CD1c-positive myeloid dendritic cell (primary cell): ENCODE data around the gene RNASEL.
A peak's percentile ranks its signal among the peaks of the same experiment; 100 is the strongest.

ENCODE experiments used
- DNase-seq: peaks from one replicate; pipeline ENCODE4 v3.0.0-alpha.2; 2016; ENCODE audit errors: extremely low spot score

RNASEL gene

DNA sequence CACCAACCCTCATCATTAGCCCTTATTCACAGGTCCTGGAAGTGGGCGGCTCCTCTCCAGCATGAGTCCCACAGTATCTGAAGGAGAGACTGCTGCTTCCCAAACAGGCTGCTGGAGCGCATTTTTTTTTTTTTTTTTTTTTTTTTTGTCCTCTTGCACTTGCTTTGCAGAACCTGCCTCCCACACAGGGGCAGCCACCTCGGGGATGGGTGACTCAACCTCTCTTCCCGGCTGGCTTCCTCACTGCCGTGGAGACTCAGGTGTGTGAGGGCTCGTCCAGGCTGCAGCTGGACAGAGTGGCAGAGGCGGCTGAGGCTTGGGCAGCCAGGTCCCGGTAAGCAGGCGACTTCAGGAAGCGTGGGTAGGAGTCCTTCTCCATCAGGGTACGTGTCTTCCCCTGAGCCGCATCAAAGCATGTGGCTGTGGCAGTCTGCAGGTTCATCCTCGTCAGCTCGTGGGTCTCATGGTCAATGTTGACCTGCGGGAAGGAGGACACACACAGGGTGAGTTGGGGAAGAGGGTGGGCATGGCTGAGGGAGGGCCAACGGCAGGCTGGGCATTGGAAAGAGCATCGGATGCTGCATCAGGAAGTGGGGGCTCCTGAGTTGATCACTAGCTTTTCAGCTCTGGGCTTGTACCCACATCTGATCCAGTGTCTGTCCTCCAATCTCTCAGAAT, 11.1 kb upstream of the RNASEL start:
- no peak for DNase-seq

GRCh38 chr1:182599339-182599738, 10.3 kb upstream of the RNASEL start:
- no peak for DNase-seq

- peak; percentile 24 for DNase-seq
Measured at GRCh38 chr1:182598296-182598695, 9.2 kb upstream of the RNASEL start.

DNA sequence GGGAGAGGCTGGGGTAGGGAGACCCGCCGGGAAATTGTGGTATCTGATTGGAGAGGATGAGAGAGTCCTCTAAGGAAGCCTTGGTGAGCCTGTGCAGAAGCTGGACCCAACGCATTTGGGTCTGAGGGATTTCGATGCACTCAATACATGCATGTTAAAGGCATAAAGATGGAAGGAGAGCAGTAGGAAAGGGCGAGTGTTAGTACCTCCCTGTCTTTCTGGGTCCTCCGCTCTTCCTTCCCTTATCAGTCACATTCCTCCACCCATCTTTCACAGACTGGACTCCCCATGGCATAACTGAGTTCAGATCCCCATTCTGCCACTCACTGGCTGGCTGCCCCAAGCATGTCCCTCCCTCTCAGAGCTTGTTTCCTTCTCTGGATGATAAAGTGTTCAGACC, 7.9 kb upstream of the RNASEL start:
- no peak for DNase-seq

DNA sequence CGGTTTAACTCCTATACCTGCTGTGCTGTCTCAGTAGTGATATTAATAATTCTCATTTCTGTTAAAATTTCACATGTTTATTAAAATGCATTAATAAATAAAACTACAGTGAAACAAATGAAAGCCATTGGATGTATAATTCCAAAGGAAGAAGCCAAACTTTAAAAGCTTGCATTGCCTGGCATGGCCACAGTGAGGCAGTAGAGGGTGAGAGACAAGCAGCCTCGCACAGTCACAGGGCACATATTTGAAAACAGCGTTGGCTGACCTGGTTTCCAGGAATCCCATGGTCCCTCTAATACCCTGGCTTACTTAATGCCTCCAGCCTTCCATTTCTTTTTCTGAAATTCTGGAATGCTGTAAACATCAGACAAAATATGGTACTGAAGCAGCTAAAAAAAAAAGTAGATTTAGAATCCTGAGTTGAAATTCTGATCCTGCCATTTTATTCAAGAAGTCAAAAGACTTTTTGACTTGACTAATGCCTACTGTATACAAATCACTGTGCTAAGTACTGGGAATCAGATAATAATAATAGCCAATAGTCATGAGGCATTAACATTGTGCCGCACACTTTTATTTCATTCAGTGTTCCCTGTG, 6.7 kb upstream of the RNASEL start:
- peak; percentile 69 for DNase-seq

GRCh38 chr1:182589931-182590330, 875 bp upstream of the RNASEL start:
- DNase-seq: no peak

DNA sequence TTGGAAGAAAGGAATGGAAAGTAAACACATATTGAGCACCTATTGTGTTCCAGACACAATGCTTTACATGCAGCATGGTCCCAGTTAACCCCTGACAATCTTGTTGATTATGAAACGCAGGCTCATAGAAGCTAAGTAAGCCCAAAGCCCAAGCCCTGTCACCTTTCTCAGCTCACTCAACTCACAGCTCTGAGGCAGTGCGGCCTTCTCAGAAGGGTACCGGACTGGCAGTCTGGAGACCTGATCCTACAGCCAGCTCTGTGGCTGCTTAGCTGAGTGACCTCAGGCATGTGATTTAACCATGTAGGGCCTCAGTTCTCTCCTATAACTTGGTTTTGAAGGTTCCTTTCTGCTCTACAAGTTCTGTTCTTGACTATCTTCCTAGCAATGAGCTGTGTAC, 464 bp upstream of the RNASEL start:
- DNase-seq: no peak

DNA sequence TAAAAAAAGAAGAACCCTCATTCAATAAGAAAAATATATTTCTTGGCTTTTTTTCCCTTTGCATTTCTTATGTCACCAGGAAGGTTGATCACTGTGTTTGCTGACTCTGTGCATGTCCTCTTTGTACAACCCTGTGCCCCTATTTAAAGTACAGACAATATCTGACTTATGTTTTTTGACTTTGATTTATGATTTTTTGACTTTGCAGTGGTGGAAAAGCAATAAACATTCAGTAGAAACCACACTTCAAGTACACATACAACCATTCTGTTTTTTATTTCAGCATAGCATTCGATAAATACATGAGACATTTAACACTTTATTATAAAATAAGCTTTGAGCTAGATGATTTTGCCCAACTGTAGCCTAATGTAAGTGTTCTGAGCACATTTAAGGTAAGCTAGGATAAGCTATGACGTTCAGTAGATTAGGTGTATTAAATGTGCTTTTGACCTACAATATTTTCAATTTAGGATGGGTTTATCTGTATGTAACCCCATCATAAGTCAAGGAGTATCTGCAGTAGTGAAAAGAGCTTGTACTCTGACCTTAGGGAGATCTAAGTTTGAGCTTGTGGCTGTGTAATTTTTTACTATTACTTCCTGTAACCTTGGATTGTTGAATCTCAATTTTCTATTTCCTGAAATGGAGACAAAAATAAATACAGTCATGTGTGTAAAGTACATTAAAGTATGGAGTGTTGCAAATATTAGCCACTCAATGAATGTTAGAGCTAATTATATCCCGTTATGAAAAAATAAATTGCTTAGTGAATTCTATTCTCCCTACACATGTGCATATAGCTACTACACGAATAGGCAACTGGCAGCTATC, 1.2 kb downstream of the RNASEL start:
- no peak for DNase-seq

DNA sequence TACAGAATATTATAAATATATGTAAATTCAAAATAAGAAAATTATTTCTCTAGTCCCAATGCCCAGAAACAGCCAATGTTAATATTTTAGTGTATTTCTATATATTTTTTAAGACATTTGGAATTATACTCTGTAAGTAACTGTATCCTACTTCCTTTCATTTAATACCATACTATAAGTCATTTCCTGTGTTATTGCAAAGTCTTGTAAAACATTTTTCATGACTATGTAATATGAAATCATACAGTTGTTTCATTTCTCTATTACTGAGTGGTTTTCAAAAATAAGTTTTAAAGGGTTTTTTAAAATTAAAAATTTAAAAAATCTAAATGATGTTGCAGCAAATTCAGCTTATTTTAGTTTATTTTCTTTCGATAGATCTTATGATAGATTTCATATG, 2.0 kb downstream of the RNASEL start:
- no peak for DNase-seq

GRCh38 chr1:182586380-182586779, 2.7 kb downstream of the RNASEL start:
- DNase-seq: peak; percentile 51

DNA sequence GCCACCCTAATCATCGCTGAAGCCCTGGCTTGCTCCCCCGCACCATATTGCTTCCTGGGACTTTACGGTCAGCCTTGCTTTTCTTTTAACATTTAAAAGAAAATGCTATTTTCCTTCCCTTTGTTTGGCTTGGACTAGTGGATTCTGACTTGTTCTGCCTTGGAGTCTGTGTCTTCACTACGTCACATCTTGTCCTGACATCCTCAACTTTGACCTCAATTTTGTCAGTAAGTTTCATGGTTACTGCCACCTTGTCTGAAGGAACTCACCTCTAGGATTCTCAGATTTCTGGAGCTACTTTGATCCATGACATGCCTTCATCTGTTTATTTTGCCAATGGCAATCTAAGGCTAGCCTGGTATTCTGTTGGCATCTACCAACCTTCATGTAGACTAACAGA, 4.3 kb downstream of the RNASEL start:
- DNase-seq: no peak

- DNase-seq: no peak
Measured at GRCh38 chr1:182580736-182581135, 8.3 kb downstream of the RNASEL start.

GRCh38 chr1:182575540-182576149, 13.4 kb downstream of the RNASEL start:
- no peak for DNase-seq

GRCh38 chr1:182574156-182574555, 14.9 kb downstream of the RNASEL start:
- no peak for DNase-seq

DNA sequence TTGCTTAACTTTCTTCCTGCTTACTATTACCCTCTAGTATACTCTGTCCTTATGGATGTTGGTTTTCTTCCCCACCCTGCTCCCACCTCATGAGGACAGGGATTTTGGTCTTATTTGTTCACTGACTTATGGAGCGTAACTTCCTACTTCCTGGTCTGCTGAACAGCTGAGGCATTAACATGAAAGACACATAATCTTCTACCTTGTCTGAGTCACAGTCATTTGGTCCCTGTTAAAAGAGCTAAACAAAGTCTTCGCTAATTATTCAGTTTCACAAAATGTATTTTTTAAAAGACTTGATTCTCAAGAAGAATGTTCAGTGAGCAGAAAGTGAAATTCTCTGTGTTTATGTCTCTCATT, 18.5 kb downstream of the RNASEL start:
- no peak for DNase-seq

DNA sequence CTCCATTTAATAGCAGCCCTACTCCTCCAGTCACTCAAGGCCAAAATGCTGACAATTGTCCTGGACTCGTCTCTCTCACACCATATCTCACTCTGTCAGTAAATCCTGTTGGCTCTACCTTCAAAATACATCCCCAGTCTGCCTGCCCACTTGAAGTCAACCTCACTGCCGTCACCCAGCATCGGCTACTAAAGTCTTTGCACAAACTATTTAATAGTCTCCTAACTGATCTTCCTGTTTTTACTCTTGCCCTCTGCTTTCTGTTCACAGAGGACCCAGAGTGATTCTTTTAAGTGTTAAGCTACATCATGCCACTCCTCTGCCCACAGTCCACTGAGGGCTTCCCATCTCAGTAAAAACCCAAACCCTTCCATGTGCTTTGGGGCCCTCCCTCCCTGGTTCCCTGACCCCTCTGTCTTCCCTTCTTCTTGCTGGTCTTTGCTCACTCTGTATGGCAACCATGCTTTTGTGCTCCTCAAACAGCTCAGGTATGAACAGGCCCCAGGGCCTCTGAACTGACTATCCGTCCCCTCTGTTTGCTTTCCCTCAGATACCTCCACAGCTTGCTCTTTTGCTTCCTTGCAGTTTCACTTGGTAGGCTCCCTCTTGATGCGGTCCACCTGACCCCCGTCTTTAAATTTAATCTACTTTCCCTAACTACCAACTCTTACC, 19.0 kb downstream of the RNASEL start:
- DNase-seq: no peak

GRCh38 chr1:182568647-182569284, 20.3 kb downstream of the RNASEL start:
- no peak for DNase-seq

GRCh38 chr1:182567629-182568028, 21.4 kb downstream of the RNASEL start:
- DNase-seq: no peak

DNA sequence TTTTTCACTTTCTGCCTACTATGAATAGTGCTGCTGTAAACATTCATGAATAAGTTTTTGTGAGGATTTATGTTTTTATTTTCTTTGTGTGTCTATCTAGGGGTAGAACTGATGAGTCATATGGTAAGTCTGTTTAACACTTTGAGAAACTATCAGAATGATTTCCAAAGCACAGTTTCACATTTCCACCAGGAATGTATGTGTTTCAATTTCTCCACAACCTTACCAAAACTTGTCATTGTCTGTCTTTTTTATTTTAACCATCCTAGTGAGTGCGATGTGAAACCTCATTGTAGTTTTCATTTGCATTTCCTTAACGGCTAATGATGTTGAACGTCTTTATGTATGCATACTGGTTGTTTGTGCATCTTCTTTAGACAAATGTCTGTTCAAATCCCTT, 23.5 kb downstream of the RNASEL start:
- DNase-seq: no peak

GRCh38 chr1:182564406-182565004, 24.6 kb downstream of the RNASEL start:
- DNase-seq: no peak

DNA sequence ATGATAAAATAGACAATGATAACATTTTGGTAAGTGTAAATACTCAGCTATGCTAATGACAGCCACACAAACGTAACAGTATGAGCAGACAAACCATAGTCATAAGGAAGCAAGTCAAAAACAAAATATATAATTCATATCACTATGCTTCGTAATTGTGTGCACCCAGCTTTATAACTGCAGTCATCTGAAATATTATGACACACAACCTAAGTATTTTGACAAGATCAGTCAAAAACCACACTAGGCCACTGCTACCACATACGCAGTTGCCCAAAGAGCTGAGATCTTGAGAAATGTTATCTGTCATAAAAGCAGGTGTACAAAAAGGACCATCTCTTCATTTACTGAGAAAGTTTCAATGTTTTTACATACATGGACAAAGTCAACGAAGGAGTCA, 26.0 kb downstream of the RNASEL start:
- DNase-seq: no peak
